GM19467 (cell line): ENCODE data around the gene RNU7-1.

Source experiments
- ATAC-seq: cut with Tn5 transposase; IDR thresholded peaks from one replicate; pipeline ENCODE4 v1.9.1; 2021; ENCODE audit warnings: mild to moderate bottlenecking, moderate library complexity; ENCODE audit not compliant: unreplicated experiment

The RNU7-1 gene

GRCh38 chr12:6987956-6988553, 44.4 kb downstream of the RNU7-1 start:
- no peak for ATAC-seq
